Middle frontal gyrus (tissue), 1 donor: ENCODE data around the gene NSFL1C.

Experiments used
- DNase-seq: peaks from one replicate; pipeline ENCODE4 v3.0.0-alpha.2; 2015; ENCODE audit warnings: low spot score; ENCODE audit errors: extremely low spot score

NSFL1C gene

GRCh38 chr20:1392443-1392692 is 74.3 kb downstream of the NSFL1C start:
- DNase-seq: no peak
